UCSD-AML1 (cell line): ENCODE measurements around the gene CWC27.
"Not testable (repeated sequence)": the region's sequence is repeated elsewhere in the genome, so short reads cannot be mapped to it uniquely, and the experiment has no call there.

Experiments
- DNase-seq: peaks from one replicate; lab custom pipeline; 2025; ENCODE audit not compliant: unreplicated experiment; lab: John Stamatoyannopoulos, UW

Gene CWC27

GRCh38 chr5:64788156-64788555, 19.4 kb downstream of the CWC27 start:
- DNase-seq = no peak

- DNase-seq = no peak
Observed at GRCh38 chr5:64789457-64789856, 20.7 kb downstream of the CWC27 start.

- DNase-seq = no peak
Observed at GRCh38 chr5:64790210-64790609, 21.5 kb downstream of the CWC27 start.

GRCh38 chr5:64792469-64792868, 23.7 kb downstream of the CWC27 start:
- no peak for DNase-seq

- DNase-seq = no peak
Observed at GRCh38 chr5:64794053-64794770, 25.5 kb downstream of the CWC27 start.

- DNase-seq = no peak
Observed at GRCh38 chr5:64796301-64796700, 27.6 kb downstream of the CWC27 start.

- DNase-seq = no peak
Observed at GRCh38 chr5:64800926-64801325, 32.2 kb downstream of the CWC27 start.

- DNase-seq = no peak
Observed at GRCh38 chr5:64806537-64806936, 37.8 kb downstream of the CWC27 start.

- DNase-seq = no peak
Observed at GRCh38 chr5:64807520-64807919, 38.8 kb downstream of the CWC27 start.

GRCh38 chr5:64811050-64811640, 42.4 kb downstream of the CWC27 start:
- no peak for DNase-seq

- no peak for DNase-seq
Observed at GRCh38 chr5:64814073-64814472, 45.3 kb downstream of the CWC27 start.

- no peak for DNase-seq
Observed at GRCh38 chr5:64818245-64818644, 49.5 kb downstream of the CWC27 start.

GRCh38 chr5:64819345-64819744, 50.6 kb downstream of the CWC27 start:
- DNase-seq = not testable (repeated sequence)

- no peak for DNase-seq
Observed at GRCh38 chr5:64822320-64822719, 53.6 kb downstream of the CWC27 start.

- no peak for DNase-seq
Observed at GRCh38 chr5:64826541-64826940, 57.8 kb downstream of the CWC27 start.

- DNase-seq = no peak
Observed at GRCh38 chr5:64827703-64828102, 59.0 kb downstream of the CWC27 start.

- not testable (repeated sequence) for DNase-seq
Observed at GRCh38 chr5:64830650-64831049, 61.9 kb downstream of the CWC27 start.

GRCh38 chr5:64831996-64832395, 63.3 kb downstream of the CWC27 start:
- DNase-seq = no peak

- no peak for DNase-seq
Observed at GRCh38 chr5:64834037-64834436, 65.3 kb downstream of the CWC27 start.

GRCh38 chr5:64834611-64835010, 65.9 kb downstream of the CWC27 start:
- no peak for DNase-seq

- DNase-seq = no peak
Observed at GRCh38 chr5:64835266-64835665, 66.5 kb downstream of the CWC27 start.

- no peak for DNase-seq
Observed at GRCh38 chr5:64836190-64836755, 67.5 kb downstream of the CWC27 start.

GRCh38 chr5:64836786-64837185, 68.1 kb downstream of the CWC27 start:
- DNase-seq = no peak
